Epidermal melanocyte (primary cell): ENCODE data around the gene METTL9.
"Not testable (repeated sequence)": the region's sequence is repeated elsewhere in the genome, so short reads cannot be mapped to it uniquely, and the experiment has no call there.

ENCODE experiments used
- DNase-seq: peaks from one replicate; pipeline ENCODE4 v3.0.0; 2011; ENCODE audit warnings: low spot score; ENCODE audit not compliant: insufficient read length

METTL9 gene

DNA sequence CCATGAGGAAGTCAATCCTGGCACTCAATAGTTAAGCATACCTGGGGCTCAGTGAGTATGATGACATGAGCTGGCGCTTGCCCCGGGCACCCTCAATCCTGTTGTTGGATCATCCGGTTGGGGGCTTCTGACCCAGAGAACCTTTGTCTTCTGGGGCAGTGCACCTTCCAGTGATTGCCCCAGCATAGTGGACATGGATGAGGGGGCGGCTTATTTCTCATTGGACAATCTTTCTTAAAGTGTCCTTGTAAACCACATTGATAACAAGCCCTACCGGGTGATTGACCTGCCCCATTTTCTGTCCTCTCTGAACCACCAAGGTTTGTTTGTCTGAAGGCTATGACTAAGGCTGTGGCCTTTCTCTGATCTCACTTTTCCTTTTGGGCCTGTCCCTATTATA is 34.8 kb downstream of the METTL9 start:
- DNase-seq = no peak

DNA sequence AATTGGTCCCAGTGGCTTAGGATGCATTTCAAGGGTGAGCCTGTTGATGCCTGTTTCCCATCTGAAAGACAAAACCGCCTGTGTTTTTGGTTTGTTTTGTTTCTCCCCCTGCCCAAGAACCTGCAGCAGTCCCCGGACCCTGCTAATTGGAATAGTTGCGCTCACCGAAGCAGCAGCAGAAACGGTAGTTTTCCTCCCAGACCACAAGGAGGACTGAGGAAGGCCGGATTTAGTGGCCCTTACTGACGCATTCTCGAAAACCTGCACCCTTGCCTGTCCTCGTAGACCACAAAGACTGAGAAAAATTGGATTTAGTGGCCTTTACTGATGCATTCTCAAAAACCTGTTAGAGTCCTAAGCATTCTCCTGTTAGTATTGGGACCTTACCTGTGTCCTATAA is 36.3 kb downstream of the METTL9 start:
- not testable (repeated sequence) for DNase-seq

DNA sequence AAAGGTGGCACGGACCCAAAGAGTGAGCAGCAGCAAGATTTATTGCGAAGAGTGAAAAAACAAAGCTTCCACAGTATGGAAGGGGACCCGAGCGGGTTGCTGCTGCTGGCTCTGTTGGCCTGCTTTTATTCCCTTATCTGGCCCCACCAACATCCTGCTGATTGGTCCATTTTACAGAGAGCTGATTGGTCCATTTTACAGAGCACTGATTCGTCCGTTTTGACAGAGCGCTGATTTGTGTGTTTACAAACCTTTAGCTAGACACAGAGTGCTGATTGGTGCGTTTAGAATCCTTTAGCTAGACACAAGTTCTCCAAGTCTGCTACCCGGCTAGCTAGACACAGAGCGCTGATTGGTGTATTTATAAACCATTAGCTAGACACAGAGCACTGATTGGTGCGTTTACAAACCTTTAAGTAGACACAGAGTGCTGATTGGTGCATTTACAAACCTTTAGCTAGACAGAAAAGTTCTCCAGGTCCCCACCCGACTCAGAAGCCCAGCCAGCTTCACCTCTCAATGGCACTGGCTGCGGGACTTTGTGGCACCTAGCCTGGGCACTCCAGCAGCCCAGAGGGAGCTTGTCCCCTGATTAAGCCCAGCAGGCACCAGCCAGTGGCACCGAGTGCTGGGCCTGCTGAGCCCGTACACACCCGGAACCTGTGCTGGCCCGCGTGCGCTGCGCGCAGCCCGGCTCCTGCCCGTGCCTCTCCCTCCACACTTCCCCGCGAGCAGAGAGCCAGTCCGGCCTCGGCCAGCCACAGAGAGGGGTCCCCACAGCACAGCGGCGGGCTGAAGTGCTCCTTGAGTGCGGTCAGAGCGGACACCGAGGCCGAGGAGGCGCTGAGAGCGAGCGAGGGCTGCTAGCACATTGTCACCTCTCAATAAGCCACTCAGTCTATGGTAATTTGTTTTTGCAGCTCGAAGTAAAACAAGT is 37.9 kb downstream of the METTL9 start:
- DNase-seq = no peak

DNA sequence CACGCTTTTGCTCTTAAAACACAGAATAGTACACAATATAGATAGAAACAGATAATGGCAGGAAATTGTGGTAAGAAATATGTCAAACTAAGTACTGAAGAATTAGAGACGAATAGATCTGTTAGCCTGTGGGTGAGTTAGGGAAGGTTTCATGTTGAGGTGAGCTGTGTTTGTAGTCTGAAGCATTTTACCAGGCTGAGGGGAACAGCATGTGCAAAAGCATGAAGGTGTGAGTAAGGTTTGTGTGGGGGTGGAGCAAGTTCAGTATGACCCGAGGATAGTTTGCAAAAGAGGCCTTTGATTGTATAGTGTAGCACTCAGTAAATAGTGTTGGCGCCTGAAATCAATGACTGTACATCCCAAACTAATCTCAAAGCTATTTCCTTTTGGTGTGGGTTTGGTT is 39.2 kb downstream of the METTL9 start:
- DNase-seq = no peak

DNA sequence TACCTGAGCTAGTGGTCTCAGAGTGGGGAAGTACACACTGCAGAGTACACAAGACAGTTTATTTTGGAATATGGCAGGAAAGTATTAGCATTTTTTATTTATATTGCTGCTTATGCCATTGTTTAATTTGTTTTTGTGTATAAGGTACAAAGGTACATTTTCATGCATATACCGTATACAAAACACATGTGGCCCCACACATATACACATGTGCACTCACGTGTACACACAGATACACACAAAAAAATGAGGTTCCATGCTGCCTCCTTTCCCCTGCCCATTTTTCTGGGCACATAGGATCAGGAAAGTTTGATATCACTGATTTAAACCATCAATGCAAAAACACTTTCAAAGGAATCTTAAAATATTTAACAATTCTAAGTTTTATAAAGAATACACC is 40.1 kb downstream of the METTL9 start:
- no peak for DNase-seq

DNA sequence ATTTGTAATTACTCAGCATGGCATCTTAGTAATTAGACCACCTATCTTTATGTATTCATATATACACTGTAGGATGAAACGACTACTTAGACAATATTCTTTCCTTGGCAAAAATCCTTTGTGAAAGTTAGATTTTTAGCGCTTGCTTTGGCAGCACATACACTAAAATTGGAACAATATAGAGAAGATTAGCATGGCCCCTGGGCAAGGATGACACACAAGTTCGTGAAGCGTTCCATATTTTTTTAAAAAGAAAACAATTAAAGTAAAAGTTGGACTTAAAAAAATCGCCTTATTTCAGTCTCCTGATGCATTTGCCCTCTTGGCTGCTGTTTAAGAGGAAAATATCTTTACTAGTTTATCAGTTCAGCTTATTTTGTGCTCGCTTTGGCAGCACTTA is 42.5 kb downstream of the METTL9 start:
- DNase-seq = no peak

DNA sequence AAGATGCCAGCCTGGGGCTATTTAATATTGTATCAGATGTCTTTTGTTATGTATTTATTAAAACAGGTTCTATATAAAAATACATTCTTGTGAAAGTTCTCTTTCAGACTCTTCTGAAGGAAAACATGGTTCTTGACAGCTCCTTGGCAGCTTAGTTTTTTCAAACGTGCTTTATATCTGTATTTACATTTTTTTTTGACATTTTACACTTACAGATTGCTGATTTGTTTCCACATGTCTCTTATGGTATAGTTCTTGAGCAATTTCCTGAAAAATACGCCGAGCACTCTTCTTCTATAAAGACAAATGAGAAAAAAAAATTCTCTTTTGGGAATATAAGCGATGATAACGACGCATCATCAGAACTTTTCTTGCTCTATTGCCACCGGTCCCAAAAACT is 43.5 kb downstream of the METTL9 start:
- DNase-seq = no peak

DNA sequence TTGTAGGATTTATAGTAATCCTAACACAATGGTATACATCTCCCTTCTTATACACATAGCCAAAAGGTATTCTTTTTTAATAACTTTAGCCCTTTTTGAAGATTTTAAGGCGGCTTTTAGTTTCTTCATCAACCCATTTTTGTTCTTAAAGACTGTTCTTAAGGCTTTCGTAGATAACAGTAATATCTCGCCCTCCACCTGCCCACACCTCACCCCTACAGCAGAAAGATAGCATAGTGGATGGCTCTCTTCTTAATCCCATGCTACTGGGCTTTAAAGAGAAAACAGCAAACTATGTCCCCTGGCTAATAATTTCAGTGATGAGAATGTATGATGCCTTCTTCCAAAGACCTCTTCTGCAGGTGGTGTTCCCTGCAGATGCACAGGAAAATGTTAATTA is 44.4 kb downstream of the METTL9 start:
- no peak for DNase-seq

DNA sequence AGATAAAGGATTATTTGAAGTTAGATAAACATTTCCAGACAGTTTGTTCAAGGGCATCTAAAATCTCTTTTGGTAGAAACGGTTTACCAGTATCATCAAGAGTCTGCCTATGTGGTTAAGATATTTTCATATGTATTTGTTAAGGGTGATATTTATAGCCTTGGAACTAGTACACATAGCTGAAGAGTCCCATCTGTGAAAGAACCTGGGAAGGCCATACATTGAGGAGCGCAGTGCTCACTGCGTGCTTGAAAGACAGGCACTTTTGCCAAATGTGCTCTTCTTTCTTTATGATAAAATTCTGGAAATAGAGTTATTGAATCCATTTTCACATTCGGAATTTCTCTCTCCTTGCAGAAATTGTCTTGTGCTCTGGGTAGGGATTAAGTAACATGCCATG is 45.3 kb downstream of the METTL9 start:
- no peak for DNase-seq

DNA sequence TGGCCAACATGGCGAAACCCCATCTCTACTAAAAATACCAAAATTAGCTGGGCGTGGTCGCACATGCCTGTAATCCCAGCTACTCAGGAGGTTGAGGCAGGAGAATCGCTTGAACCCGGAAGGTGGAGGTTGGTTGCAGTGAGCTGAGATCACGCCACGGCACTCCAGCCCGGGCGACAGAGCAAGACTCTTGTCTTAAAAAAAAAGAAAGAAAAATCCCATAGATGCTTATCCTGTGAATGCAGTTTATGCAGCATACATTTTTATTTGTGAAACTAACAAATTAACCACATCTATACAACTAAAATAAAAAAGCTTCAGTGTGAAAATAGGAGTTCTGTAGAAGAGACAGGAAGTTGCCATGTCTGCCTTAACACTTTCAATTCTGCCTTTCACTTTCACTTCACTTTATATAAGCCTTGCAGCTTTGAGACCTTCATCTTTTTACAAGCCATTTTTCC is 45.9 kb downstream of the METTL9 start:
- DNase-seq = no peak

DNA sequence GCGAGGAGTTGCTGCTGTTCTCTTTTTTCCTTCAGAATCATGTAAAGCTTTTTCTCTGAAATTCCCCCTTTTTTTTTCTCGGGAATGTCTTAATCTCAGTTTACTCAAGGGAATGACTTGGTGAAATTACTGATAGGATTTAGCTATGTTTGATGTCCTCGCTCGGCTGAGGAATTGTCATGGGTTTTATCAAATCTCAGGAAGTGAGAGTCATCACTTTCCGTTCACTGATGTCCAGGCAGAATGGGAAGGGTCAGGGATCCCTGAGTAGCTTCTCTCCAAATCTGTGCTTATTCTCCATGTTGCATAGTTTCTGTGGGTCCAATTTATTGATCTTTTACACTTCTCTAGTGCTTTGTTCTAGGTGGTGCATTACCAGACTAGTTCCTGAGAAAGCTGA is 46.7 kb downstream of the METTL9 start:
- no peak for DNase-seq

DNA sequence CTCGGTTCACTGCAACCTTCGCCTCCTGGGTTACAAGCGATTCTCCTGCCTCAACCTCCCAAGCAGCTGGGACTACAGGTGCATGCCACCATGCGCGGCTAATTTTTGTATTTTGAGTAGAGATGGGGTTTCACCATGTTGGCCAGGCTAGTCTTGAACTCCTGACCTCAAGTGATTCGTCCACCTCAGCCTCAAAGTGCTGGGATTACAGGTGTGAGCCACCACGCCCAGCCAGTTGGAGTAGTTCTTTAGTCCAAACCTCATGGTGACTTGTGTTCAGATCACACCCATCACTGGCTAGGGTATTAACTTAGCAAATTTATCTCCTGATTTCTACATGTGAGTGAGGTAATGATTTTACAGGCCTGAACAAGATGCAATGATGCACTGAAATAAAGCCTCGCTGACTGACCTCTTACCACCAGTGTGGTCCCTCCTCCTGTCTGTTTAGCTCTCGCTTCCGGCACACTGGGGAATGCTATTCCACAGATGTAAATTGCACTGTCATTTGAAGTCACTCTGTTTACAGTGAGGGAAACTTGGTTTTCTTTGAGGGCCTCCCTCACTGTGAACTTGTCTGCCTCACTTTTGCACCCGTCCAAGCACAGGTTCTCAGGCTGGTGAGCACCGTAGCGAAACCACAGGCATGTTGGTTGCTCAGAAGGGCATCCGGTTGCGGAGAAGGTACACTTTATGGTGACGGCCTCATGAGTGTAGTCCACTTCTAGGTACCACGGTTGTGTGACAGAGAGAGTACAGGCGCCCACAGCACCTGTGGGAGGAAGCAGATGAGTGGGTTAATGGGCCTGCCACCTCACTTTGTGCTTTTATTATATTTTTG is 47.6 kb downstream of the METTL9 start:
- no peak for DNase-seq

DNA sequence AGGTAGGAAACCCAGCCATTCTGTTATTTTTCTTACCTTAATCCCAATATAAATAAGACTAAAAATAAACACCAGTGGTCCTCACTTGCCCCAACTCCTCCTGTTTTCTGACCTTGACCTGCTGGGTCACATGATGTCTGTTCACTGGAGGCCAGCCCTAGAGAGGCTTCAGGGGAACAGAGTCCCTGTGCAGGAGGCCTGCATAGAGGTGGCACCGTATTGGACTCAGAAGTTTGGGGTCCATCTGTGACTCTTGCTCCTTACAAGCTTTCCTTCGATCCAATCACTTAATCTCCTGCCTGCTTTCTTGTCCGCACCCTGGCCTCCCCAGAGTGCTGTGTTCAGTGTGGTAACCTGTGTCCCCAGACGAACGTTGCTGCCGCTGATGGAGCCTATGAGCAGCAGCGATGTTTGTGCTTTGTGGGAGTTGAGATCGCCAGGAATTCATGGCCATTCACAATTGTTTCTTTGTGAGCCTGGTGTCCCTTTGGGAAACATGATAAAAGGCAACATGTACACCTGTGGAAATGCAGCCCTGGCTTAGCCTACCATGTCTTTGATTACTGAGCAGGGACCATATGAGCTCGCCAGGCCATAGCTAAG is 48.3 kb downstream of the METTL9 start:
- DNase-seq = no peak

DNA sequence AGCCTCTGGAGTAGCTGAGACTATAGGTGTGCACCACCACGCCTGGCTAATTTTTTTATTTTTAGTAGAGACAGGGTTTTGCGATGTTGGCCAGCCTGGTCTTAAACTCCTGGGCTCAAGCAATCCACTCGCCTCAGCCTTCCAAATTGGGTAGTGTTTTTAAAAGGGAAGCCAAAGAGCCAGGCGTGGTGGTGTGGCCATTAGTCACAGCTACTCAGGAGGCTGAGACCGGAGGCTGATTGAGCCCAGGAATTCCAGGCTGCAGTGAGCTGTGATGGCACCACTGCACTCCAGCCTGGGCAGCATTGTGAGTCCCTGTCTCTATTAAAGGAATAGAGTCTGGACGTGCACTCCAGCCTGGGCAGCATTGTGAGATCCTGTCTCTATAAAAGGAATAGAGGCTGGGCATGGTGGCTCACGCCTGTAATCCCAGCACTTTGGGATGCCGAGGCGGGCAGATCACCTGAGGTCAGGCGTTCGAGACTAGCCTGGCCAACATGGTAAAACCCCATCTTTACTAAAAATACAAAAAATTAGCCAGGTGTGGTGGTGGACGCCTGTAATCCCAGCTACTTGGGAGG is 50.5 kb downstream of the METTL9 start:
- DNase-seq = not testable (repeated sequence)

DNA sequence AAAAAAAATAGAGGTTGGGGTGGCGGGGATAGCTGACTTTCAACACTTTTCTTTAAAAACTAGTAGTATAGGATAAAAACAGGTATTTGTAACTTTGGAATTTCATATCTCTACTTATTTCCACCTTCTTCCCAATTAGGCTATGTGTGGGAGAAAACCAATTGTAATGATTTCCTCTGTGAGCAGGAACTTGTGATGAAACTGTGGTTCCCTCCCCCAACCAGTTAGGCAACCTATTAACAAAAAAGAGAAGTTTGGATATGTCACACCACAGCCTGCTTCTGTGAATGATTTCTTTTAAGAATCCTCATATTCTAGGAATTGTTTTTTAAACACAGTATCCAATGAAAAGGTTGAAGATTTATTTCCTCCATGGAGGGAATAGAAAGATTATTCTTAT is 51.1 kb downstream of the METTL9 start:
- no peak for DNase-seq

DNA sequence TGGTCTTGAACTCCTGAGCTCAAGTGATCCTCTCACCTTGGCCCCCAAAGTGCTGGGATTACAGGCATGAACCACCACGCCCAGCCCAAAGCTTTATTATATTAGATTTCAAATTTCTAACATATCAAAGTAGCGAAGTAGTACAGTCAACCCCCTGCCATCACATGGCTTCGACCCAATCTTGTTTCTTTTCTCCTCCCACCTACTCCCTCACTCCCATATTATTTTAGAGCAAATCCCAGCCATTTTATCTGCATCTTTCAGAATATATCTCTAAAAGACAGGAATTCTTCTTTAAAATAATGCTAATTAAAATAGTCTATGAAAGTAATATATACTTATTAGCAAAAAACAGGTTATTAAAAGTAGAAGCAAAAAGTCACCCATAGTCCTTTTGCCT is 52.1 kb downstream of the METTL9 start:
- DNase-seq = no peak

DNA sequence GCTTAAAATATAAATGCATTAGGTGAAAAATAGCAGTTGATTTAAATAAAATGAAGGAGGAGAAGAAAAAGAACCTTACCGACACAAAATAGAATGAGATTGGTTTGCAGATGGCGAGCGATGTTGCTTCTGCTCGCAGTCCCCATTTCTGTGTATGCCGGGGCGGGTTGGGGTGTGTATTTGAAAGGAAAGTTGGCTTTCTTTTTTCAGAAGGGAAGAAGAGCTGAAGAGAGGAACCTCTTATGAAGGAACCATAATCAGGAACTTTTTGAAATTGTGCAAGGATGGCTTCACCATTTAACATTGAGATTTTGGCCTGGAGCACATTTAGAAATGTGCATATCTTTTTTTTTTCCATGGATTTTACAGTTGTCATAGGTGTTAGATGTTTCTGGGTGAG is 53.1 kb downstream of the METTL9 start, which contains the start of gene IGSF6:
Gene IGSF6 (minus strand): TSS at position 156 of the 400 bp plus-strand sequence. CDS start 10 bp downstream, at position 146.
- no peak for DNase-seq

DNA sequence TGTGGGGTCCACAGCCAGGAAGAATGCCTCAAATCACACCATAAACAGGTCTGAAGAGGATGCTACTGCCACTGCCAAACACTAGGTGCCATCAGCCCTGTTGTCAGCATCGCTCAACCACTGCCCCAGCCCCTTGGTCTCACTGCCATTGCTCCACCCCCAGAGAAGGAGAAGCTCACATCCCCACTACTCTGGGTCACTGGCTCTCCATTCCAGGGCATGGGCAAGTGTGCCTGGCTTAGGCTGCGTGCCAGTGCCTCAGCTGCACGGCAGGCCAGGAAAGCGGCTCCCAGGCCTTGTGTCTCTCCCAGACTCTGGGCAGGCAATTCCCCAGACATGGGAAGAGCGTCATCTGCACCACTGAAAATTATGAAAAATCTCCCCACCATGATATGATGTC is 54.2 kb downstream of the METTL9 start:
- DNase-seq = no peak

DNA sequence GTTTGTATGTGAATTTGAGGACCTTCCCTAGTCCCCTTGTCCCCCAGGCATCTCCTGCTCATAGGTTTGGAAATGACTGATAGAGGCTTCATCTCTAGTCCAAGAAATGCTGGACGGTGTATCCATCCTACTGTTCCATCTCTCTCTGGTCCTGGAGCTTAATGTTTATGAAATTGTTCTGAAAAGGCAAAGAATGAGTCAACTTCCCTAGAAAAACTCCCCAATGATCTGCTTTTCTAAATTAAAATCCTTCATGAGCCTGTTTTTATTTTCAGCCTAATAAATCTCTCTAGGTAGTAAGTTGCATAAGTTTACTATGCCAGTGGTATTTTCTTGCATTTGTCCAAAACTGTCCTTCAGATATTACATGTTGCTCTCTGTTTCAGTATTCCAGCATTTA is 55.1 kb downstream of the METTL9 start:
- no peak for DNase-seq

DNA sequence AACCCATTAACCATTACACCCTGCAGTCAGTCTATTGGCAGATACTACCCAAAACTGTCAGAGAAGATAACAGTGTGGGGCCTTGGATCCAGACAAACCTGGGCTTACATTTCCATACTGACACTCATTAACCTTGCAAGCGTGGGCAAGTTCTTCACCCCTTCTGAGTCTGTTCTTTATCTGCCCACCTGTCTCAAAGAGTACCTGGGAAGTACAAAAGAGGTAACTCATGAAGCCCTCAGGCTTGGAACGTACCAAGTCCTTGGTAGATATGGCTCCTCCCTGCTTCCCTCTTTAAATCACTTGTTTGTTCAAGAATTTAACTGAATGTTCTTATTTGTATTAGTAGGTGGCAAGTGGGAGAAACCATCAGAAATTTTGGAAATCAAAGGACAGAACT is 55.5 kb downstream of the METTL9 start:
- DNase-seq = no peak
